Sigmoid colon (tissue), 7 donors: ENCODE results near the gene RIPK4. TPM values are rescaled to one million over a fixed set of nuclear protein-coding genes. Genes with fewer than 3 reads are reported as not detected.
A peak's percentile ranks its signal among the peaks of the same experiment; 100 is the strongest.

ENCODE experiments used
- DNase-seq: peaks from one replicate; pipeline ENCODE4 v3.0.0-alpha.2; 2019
- H3K27ac ChIP-seq, 4 donors: fragments of 200-600 bp; sonication (generic); one replicate each; pipeline ENCODE4 v1.5.1; 2016 to 2019; ENCODE audit warnings: mild to moderate bottlenecking in 1 of 4
- H3K27me3 ChIP-seq, 3 donors: fragments of 200-600 bp; sonication (generic); one replicate each; pipeline ENCODE4 v1.5.1; 2019; ENCODE audit warnings: mild to moderate bottlenecking in 1 of 3
- H3K36me3 ChIP-seq, 4 donors: fragments of 200-600 bp; sonication (generic); one replicate each; pipeline ENCODE4 v1.5.1; 2016 to 2019
- H3K4me1 ChIP-seq, 4 donors: fragments of 200-600 bp; sonication (generic); one replicate each; pipeline ENCODE4 v1.5.1; 2017 to 2019
- H3K4me3 ChIP-seq, 4 donors: fragments of 200-600 bp; sonication (generic); one replicate each; pipeline ENCODE4 v1.5.1; 2017 to 2019; ENCODE audit warnings: mild to moderate bottlenecking in 2 of 4, moderate library complexity in 1 of 4
- H3K9me3 ChIP-seq, 4 donors: fragments of 200-600 bp in 3 of 4; sonication (generic) in 3 of 4; one replicate each; pipeline versions ENCODE4 v1.5.1 to v1.6.1; 2013 to 2019
- EP300 ChIP-seq, 4 donors: sonication (generic); formaldehyde crosslinking; IDR thresholded peaks; one replicate each; pipeline ENCODE4 v1.6.1; 2017; ENCODE audit warnings: antibody characterized with exemption in 4 of 4
- POLR2A ChIP-seq, 2 donors: fragments of 450-650 bp; IDR thresholded peaks; one replicate each; pipeline ENCODE4 v1.6.1; 2016; ENCODE audit warnings: antibody characterized with exemption in 2 of 2, mild to moderate bottlenecking in 2 of 2, moderate library complexity in 2 of 2
- POLR2AphosphoS5 ChIP-seq, 4 donors: sonication (generic); formaldehyde crosslinking; IDR thresholded peaks; one replicate each; pipeline ENCODE4 v1.6.1; 2017; ENCODE audit warnings: antibody characterized with exemption in 4 of 4
- WGBS, 2 donors: extraction: QIAGEN DNeasy Blood & Tissue Kit; methylation state at CpG; one replicate each; pipeline ENCODE4 v1.1.7; 2013; 5-methylcytosine and 5-hydroxymethylcytosine counted together
- intact Hi-C: fragments of 100-400 bp; cut with DNase I; formaldehyde crosslinking; loops from one replicate; pipeline ENCODE4 v1.15.1; 2023
- polyA plus RNA-seq, 3 donors: library from polyadenylated mRNA; stranded (reverse); fragments of 200-250 nt; gene quantifications; one replicate each; pipeline ENCODE4 v1.2.3, GENCODE V29; 2013
- total RNA-seq, 4 donors: library from RNA; depleted of rRNA; stranded (reverse); fragments of >200 nt; gene quantifications; one replicate each; pipeline ENCODE4 v1.1.0, GENCODE V29; 2016
- TF ChIP-seq, protein P1 (sequence below), 4 experiments: fragments of 450-650 bp in 3 of 4; fragments of 200-600 bp in 1 of 4; IDR thresholded peaks; one replicate each; pipeline ENCODE4 v1.5.1; 2016 to 2019; ENCODE audit warnings: antibody characterized with exemption in 4 of 4, mild to moderate bottlenecking in 3 of 4, moderate library complexity in 2 of 4
- donor health status: healthy with polysubstance abuse.
- donor health status: Bipolar disorder and iron deficiency.
- donor health status: healthy.

RIPK4 gene
- total and polyA plus RNA-seq, 7 donors: under 0.01 to 7.8 (median 0.54) TPM

DNA sequence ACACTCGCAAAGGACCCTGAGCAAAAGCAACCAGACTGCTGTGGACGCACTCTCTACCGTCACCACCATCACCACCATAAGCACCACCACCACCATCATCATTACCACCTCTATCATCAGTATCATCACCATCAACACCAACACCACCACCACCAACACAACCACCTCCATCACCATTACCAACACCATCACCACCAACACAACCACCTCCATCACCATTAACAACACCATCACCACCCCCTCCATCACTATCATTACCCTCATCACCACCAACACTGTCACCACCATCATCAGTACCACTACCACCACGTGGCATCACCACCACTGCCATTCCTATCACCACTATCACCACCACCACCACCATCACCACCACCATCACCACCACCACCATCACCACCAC, 38.8 kb upstream of the RIPK4 start:
- no peak for TF ChIP-seq EP300 (IDR thresholded peaks at IDR 0.05)
- TF ChIP-seq POLR2A (IDR thresholded peaks at IDR 0.05): no peak
- TF ChIP-seq POLR2AphosphoS5 (IDR thresholded peaks at IDR 0.05): no peak
- TF ChIP-seq, protein P1, sequence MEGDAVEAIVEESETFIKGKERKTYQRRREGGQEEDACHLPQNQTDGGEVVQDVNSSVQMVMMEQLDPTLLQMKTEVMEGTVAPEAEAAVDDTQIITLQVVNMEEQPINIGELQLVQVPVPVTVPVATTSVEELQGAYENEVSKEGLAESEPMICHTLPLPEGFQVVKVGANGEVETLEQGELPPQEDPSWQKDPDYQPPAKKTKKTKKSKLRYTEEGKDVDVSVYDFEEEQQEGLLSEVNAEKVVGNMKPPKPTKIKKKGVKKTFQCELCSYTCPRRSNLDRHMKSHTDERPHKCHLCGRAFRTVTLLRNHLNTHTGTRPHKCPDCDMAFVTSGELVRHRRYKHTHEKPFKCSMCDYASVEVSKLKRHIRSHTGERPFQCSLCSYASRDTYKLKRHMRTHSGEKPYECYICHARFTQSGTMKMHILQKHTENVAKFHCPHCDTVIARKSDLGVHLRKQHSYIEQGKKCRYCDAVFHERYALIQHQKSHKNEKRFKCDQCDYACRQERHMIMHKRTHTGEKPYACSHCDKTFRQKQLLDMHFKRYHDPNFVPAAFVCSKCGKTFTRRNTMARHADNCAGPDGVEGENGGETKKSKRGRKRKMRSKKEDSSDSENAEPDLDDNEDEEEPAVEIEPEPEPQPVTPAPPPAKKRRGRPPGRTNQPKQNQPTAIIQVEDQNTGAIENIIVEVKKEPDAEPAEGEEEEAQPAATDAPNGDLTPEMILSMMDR (IDR thresholded peaks at IDR 0.05): no peak
- intact Hi-C loops: no loop called here
- 95 to 98% methylated on average over 4 of the region's 4 CpGs for WGBS, 2 donors
- no peak for DNase-seq
- Histone ChIP-seq H3K4me1 (peaks cover 0 to 17% (median 9%) of the 10 kb centered on the region in 4 donors), H3K27me3 (no peaks in the 10 kb centered on the region), H3K36me3 (peaks cover 4 to 32% (median 11%) of the 10 kb centered on the region in 4 donors), H3K27ac (no peak overlapping the region), H3K9me3 (no peaks in the 10 kb centered on the region), H3K4me3 (no peak overlapping the region)

DNA sequence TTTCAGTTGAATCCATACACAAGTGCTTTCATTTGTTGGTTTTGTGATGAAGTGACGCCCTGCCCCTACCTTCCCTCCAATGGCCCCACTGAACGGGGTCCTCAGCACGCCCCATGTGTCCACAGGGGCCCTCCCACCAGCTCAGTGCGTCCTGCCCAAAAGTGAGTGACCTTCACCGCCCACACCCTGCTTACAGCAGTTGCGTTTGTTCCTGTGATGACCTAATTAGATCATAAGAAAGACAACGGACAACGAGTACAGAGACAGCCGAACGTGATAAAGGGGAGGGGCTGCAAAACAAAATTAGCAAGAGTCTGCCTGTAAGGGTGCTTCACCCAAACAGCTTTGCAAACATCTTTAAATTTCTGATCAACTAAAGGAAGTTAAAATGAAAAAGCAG, 38.2 kb upstream of the RIPK4 start:
- H3K4me3 ChIP-seq: no peak overlapping the region
- no peaks in the 10 kb centered on the region for H3K27me3 ChIP-seq
- no peaks in the 10 kb centered on the region for H3K9me3 ChIP-seq
- WGBS, 2 donors: 87 to 90% methylated on average over 10 of the region's 10 CpGs
- no peak for TF ChIP-seq POLR2AphosphoS5 (IDR thresholded peaks at IDR 0.05)
- TF ChIP-seq EP300 (IDR thresholded peaks at IDR 0.05): no peak
- TF ChIP-seq POLR2A (IDR thresholded peaks at IDR 0.05): no peak
- TF ChIP-seq, protein P1 (IDR thresholded peaks at IDR 0.05): no peak
- no peak overlapping the region for H3K27ac ChIP-seq
- H3K36me3 ChIP-seq: peaks cover 4 to 32% (median 12%) of the 10 kb centered on the region in 4 donors
- intact Hi-C loops: no loop called here
- DNase-seq: no peak
- H3K4me1 ChIP-seq: peaks cover 0 to 17% (median 9%) of the 10 kb centered on the region in 4 donors

DNA sequence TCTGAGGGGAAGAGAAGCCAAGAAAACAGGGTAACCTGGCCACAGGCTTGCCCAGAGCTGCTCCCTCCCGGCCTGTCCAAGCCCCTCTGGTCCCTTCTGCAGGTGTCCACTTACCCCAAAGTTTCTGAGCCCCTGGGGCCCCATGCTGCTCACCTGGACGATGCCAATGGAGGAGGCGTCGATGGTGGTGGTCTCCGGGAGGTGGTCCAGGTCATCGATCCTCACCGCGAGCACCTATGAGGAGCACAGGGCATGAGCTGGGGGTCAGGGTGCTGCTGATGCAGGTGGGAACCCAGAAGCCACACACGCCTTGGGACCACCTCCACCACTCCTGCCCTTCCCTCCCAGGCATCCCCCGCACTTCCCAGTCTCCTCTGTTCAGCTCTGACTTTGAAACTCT, 37.5 kb upstream of the RIPK4 start:
- H3K27ac ChIP-seq: no peak overlapping the region
- DNase-seq: no peak
- H3K9me3 ChIP-seq: no peaks in the 10 kb centered on the region
- H3K4me1 ChIP-seq: peaks cover 0 to 17% (median 9%) of the 10 kb centered on the region in 4 donors
- 97 to 98% methylated on average over 10 of the region's 10 CpGs for whole genome bisulfite sequencing, 2 donors
- H3K4me3 ChIP-seq: no peak overlapping the region
- no peak for TF ChIP-seq EP300 (IDR thresholded peaks at IDR 0.05)
- peaks cover 4 to 33% (median 10%) of the 10 kb centered on the region in 4 donors for H3K36me3 ChIP-seq
- intact Hi-C loops: no loop called here
- no peaks in the 10 kb centered on the region for H3K27me3 ChIP-seq

DNA sequence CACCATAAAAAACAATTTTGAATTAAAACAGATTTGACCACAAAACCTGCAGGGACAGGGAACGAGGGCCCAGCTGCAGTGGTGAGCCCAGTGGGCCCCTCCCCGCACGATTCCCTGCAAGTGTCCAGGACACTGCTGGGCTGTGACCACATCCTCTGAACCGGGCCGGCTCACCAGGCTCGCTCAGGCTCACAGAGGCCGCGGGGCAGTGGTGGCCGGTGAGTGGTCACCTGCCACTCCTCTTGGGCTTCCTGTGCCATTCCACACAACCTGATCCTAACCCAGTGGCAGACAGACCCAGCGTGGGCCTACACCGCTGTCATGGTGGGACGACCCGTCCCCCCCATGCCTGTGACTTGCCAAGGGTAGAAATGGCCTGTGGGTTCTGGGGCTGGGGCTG, 36.5 kb upstream of the RIPK4 start:
- intact Hi-C loops: no loop called here
- Histone ChIP-seq H3K27ac (no peak overlapping the region), H3K4me3 (peak overlapping the region in 1 of 4 donors; percentile 9)

DNA sequence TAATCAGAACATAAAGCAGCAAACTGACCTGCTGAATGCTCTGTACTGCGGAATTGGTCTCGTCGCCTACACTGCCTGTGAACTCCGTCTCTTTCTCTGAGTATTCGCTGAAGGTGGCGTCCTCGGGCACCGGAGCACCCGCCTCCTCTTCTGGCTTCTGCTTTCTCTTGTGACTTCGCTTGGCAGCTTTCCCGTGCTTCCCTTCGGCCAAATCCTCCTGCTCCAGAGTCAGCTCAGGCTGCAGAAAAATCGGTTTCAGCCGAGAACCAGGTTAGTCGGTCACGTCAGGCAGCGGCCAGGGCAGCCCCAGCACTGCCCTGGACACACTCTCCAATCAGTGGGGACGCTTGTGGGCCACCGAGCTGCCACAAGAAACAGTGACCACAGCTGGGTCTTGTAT, 35.8 kb upstream of the RIPK4 start:
- Histone ChIP-seq H3K4me3 (peak overlapping the region in 3 of 4 donors; percentile 3 to 9 (median 4)), H3K27ac (peak overlapping the region in 2 of 4 donors; percentile 19 to 40), H3K27me3 (no peaks in the 10 kb centered on the region), H3K9me3 (no peaks in the 10 kb centered on the region), H3K36me3 (peaks cover 4 to 30% (median 10%) of the 10 kb centered on the region in 4 donors), H3K4me1 (peaks cover 0 to 17% (median 9%) of the 10 kb centered on the region in 4 donors)
- intact Hi-C loops: no loop called here
- DNase-seq: peak; percentile 91
- 76 to 83% methylated on average over 19 of the region's 19 CpGs for WGBS, 2 donors
- TF ChIP-seq EP300 (IDR thresholded peaks at IDR 0.05): no peak
- TF ChIP-seq POLR2AphosphoS5 (IDR thresholded peaks at IDR 0.05): no peak
- TF ChIP-seq, protein P1 (IDR thresholded peaks at IDR 0.05): no peak
- TF ChIP-seq POLR2A (IDR thresholded peaks at IDR 0.05): no peak

More for the DNA sequence above, 36.5 kb upstream of the RIPK4 start:
- Histone ChIP-seq H3K4me1 (peaks cover 0 to 17% (median 9%) of the 10 kb centered on the region in 4 donors), H3K27me3 (no peaks in the 10 kb centered on the region), H3K36me3 (peaks cover 4 to 34% (median 10%) of the 10 kb centered on the region in 4 donors), H3K9me3 (no peaks in the 10 kb centered on the region)
- DNase-seq: no peak
- TF ChIP-seq, protein P1 (IDR thresholded peaks at IDR 0.05): no peak
- TF ChIP-seq EP300 (IDR thresholded peaks at IDR 0.05) (no peak), POLR2AphosphoS5 (IDR thresholded peaks at IDR 0.05) (no peak), POLR2A (IDR thresholded peaks at IDR 0.05) (no peak)
- 85 to 88% methylated on average over 13 of the region's 13 CpGs for WGBS, 2 donors
